ENCODE data around the gene MET.
"Not testable (repeated sequence)": the region's sequence is repeated elsewhere in the genome, so short reads cannot be mapped to it uniquely, and the experiment has no call there.

- not testable (repeated sequence) for TF ChIP-seq CTCF (IDR thresholded peaks at IDR 0.05 in 4 of 5, conservative IDR thresholded peaks at IDR 0.05 in 1 of 5); POLR2A (IDR thresholded peaks at IDR 0.05)
These were observed 149.7 kb downstream of the MET start for GRCh38 chr7:116821647-116822046.

Measured in gastrocnemius medialis (tissue), 4 donors.